H1 (cell line): Measurements from ENCODE around the gene KLHDC8A. TPM values are rescaled to one million over a fixed set of nuclear protein-coding genes. Genes with fewer than 3 reads are reported as not detected.

Source experiments
- CTCF ChIA-PET: fragments of 300-600 bp; sonication (Branson Sonifier 250); formaldehyde crosslinking; loops from one replicate; lab custom pipeline; 2021; ENCODE audit not compliant: partially characterized antibody; lab: Charles Lee
- POLR2A ChIA-PET: fragments of 300-600 bp; sonication (Branson Sonifier 250); formaldehyde crosslinking; loops from one replicate; lab custom pipeline; 2021; ENCODE audit warnings: inconsistent platforms; ENCODE audit not compliant: partially characterized antibody; lab: Charles Lee
- DNase-seq, 2 experiments: peaks; one replicate each; pipeline versions ENCODE4 v3.0.0 to v3.0.0-alpha.2; 2010 to 2022; ENCODE audit warnings: low spot score in 2 of 2, low read depth in 1 of 2, mixed read lengths in 1 of 2
- FAIRE-seq: peaks from 2 replicates; lab custom pipeline; 2011; peaks lifted over from hg19 to GRCh38; lab: Jason Lieb, UNC
- H2AFZ ChIP-seq: 2 replicates; pipeline ENCODE4 v1.8.1; 2012; ENCODE audit warnings: low read length, inconsistent platforms
- H2AK5ac ChIP-seq: 2 replicates; pipeline ENCODE4 v1.6.1; 2013; ENCODE audit warnings: low read depth, low read length
- H2BK120ac ChIP-seq: replicated peaks from 2 replicates; pipeline ENCODE3; 2013; ENCODE audit warnings: low read depth, low read length, inconsistent platforms
- H2BK12ac ChIP-seq: 2 replicates; pipeline ENCODE4 v1.6.1; 2013; ENCODE audit warnings: low read depth, low read length
- H2BK15ac ChIP-seq: 2 replicates; pipeline ENCODE4 v1.6.1; 2013; ENCODE audit warnings: low read length
- H2BK20ac ChIP-seq: 2 replicates; pipeline ENCODE4 v1.6.1; 2013; ENCODE audit warnings: low read length
- H2BK5ac ChIP-seq: 2 replicates; pipeline ENCODE4 v1.6.1; 2013; ENCODE audit warnings: low read depth, low read length
- H3K14ac ChIP-seq: 2 replicates; pipeline ENCODE4 v1.6.1; 2013; ENCODE audit warnings: inconsistent platforms; ENCODE audit not compliant: insufficient read length
- H3K18ac ChIP-seq: 2 replicates; pipeline ENCODE4 v1.6.1; 2013; ENCODE audit warnings: low read length; ENCODE audit errors: extremely low read depth
- H3K23ac ChIP-seq: 2 replicates; pipeline ENCODE4 v1.6.1; 2013; ENCODE audit warnings: inconsistent platforms; ENCODE audit not compliant: insufficient read length
- H3K23me2 ChIP-seq: 2 replicates; pipeline ENCODE4 v1.6.1; 2013; ENCODE audit warnings: low read depth, low read length
- H3K27ac ChIP-seq: 2 replicates; pipeline ENCODE4 v1.6.1; 2011; ENCODE audit warnings: low read depth, low read length, inconsistent platforms
- H3K27me3 ChIP-seq, 4 experiments: replicated peaks in 1 of 4; 1 replicate in 1 of 4; 2 replicates in 3 of 4; pipeline versions ENCODE4 v1.6.1 to v1.8.1; 2011 to 2013; ENCODE audit warnings: low read length in 3 of 4, mild to moderate bottlenecking in 3 of 4, inconsistent platforms in 2 of 4, mixed read lengths in 2 of 4, moderate library complexity in 1 of 4; ENCODE audit not compliant: control insufficient read depth in 3 of 4, insufficient read depth in 3 of 4; ENCODE audit errors: extremely low read depth in 1 of 4
- H3K36me3 ChIP-seq, 4 experiments: 2 replicates each; pipeline versions ENCODE4 v1.6.1 to v1.8.1; 2011 to 2013; ENCODE audit warnings: mild to moderate bottlenecking in 4 of 4, low read length in 3 of 4, moderate library complexity in 2 of 4, control low read depth in 1 of 4, inconsistent platforms in 1 of 4; ENCODE audit not compliant: insufficient read depth in 4 of 4, control insufficient read depth in 2 of 4
- H3K4ac ChIP-seq: replicated peaks from 2 replicates; pipeline ENCODE3; 2013; ENCODE audit warnings: low read length, low read depth, mixed read lengths, inconsistent platforms; ENCODE audit not compliant: insufficient read length
- H3K4me1 ChIP-seq, 4 experiments: replicated peaks in 1 of 4; 1 replicate in 1 of 4; 2 replicates in 3 of 4; pipeline versions ENCODE4 v1.6.1 to v1.8.1; 2011 to 2013; ENCODE audit warnings: low read length in 3 of 4, inconsistent platforms in 2 of 4, mixed read lengths in 1 of 4; ENCODE audit not compliant: insufficient read depth in 4 of 4, control insufficient read depth in 3 of 4
- H3K4me2 ChIP-seq, 2 experiments: 2 replicates each; pipeline versions ENCODE4 v1.6.1 to v1.8.1; 2011 to 2013; ENCODE audit warnings: low read depth in 2 of 2, low read length in 2 of 2, control low read depth in 1 of 2, inconsistent platforms in 1 of 2, mild to moderate bottlenecking in 1 of 2; ENCODE audit not compliant: insufficient read depth in 1 of 2
- H3K4me3 ChIP-seq, 4 experiments: fragments of 200-600, 300-600 bp in 1 of 4; sonication (generic), shearing (Covaris generic), sonication (Bioruptor Twin) in 1 of 4; 2 replicates each; pipeline versions ENCODE4 v1.5.1 to v1.8.1; 2011 to 2016; ENCODE audit warnings: low read length in 4 of 4, low read depth in 3 of 4, control low read depth in 2 of 4, inconsistent platforms in 2 of 4, mild to moderate bottlenecking in 2 of 4, mixed read lengths in 1 of 4, moderate library complexity in 1 of 4; ENCODE audit not compliant: insufficient read depth in 2 of 4; ENCODE audit errors: extremely low read depth in 1 of 4
- H3K56ac ChIP-seq: replicated peaks from 2 replicates; pipeline ENCODE3; 2013; ENCODE audit warnings: low read depth, mild to moderate bottlenecking, mixed read lengths, low read length, inconsistent platforms; ENCODE audit not compliant: insufficient read length
- H3K79me1 ChIP-seq: 2 replicates; pipeline ENCODE4 v1.6.1; 2013; ENCODE audit warnings: low read depth, low read length, control low read depth
- H3K79me2 ChIP-seq, 2 experiments: 2 replicates each; pipeline versions ENCODE4 v1.6.1 to v1.8.1; 2012 to 2013; ENCODE audit warnings: low read length in 2 of 2, mild to moderate bottlenecking in 2 of 2, inconsistent platforms in 1 of 2; ENCODE audit not compliant: insufficient read depth in 2 of 2, control insufficient read depth in 1 of 2
- H3K9ac ChIP-seq, 4 experiments: replicated peaks in 1 of 4; 1 replicate in 1 of 4; 2 replicates in 3 of 4; pipeline versions ENCODE4 v1.6.1 to v1.8.1; 2011 to 2013; ENCODE audit warnings: low read depth in 3 of 4, low read length in 3 of 4, control low read depth in 2 of 4, mild to moderate bottlenecking in 2 of 4, moderate library complexity in 2 of 4, inconsistent platforms in 1 of 4; ENCODE audit errors: extremely low read depth in 1 of 4
- H3K9me3 ChIP-seq, 2 experiments: 2 replicates each; pipeline versions ENCODE4 v1.6.1 to v1.8.1; 2012 to 2013; ENCODE audit warnings: mild to moderate bottlenecking in 2 of 2, moderate library complexity in 2 of 2, control low read depth in 1 of 2, inconsistent platforms in 1 of 2, low read depth in 1 of 2, low read length in 1 of 2, mixed read lengths in 1 of 2; ENCODE audit not compliant: insufficient read depth in 2 of 2
- H4K20me1 ChIP-seq, 2 experiments: replicated peaks in 1 of 2; 2 replicates each; pipeline versions ENCODE3 to v1.8.1; 2011 to 2013; ENCODE audit warnings: inconsistent platforms in 2 of 2, low read length in 2 of 2, mild to moderate bottlenecking in 1 of 2; ENCODE audit not compliant: insufficient read depth in 2 of 2, control insufficient read depth in 1 of 2
- H4K5ac ChIP-seq: 2 replicates; pipeline ENCODE4 v1.6.1; 2013; ENCODE audit warnings: low read length, low read depth, mixed read lengths, inconsistent platforms; ENCODE audit not compliant: insufficient read length
- H4K8ac ChIP-seq: 2 replicates; pipeline ENCODE4 v1.8.0; 2013; ENCODE audit warnings: mild to moderate bottlenecking, moderate library complexity, low read length, inconsistent platforms; ENCODE audit not compliant: insufficient read depth; ENCODE audit errors: extremely low read depth
- H4K91ac ChIP-seq: replicated peaks from 2 replicates; pipeline ENCODE3; 2013; ENCODE audit warnings: low read length, mixed read lengths, inconsistent platforms; ENCODE audit not compliant: insufficient read length
- CEBPB ChIP-seq: IDR thresholded peaks from 2 replicates; pipeline ENCODE4 v1.6.1; 2012; ENCODE audit warnings: low read depth, low read length
- KDM1A ChIP-seq: fragments of 200-600, 300-600 bp; sonication (generic); IDR thresholded peaks from 2 replicates; pipeline ENCODE4 v1.7.1; 2016; ENCODE audit warnings: mild to moderate bottlenecking, low read length, borderline replicate concordance
- KDM5A ChIP-seq: fragments of 200-600 bp; IDR thresholded peaks from 2 replicates; pipeline ENCODE4 v1.7.1; 2012; ENCODE audit warnings: mild to moderate bottlenecking, low read length, inconsistent platforms, mixed read lengths
- NANOG ChIP-seq: IDR thresholded peaks from 2 replicates; pipeline ENCODE4 v1.6.1; 2011; ENCODE audit warnings: low read length, low read depth, mild to moderate bottlenecking, inconsistent platforms; ENCODE audit not compliant: insufficient read depth, poor library complexity, severe bottlenecking
- PHF8 ChIP-seq: fragments of 200-600 bp; sonication (generic); conservative IDR thresholded peaks from 2 replicates; pipeline ENCODE4 v1.7.1; 2012; ENCODE audit warnings: low read depth, mild to moderate bottlenecking, inconsistent platforms, low read length, moderate library complexity
- POLR2A ChIP-seq, 2 experiments: IDR thresholded peaks; 1 replicate in 1 of 2; 2 replicates in 1 of 2; pipeline ENCODE4 v1.6.1; 2011; ENCODE audit warnings: low read depth in 2 of 2, low read length in 2 of 2, mild to moderate bottlenecking in 2 of 2; ENCODE audit errors: control extremely low read depth in 1 of 2
- POLR2AphosphoS5 ChIP-seq: IDR thresholded peaks from 2 replicates; pipeline ENCODE4 v1.6.1; 2011; ENCODE audit warnings: low read depth, low read length
- TAF1 ChIP-seq: IDR thresholded peaks from 2 replicates; pipeline ENCODE4 v1.6.1; 2011; ENCODE audit warnings: mild to moderate bottlenecking, low read depth, low read length
- TBP ChIP-seq: IDR thresholded peaks from 2 replicates; pipeline ENCODE4 v1.6.1; 2011; ENCODE audit warnings: low read depth, low read length, improper control_type of control experiment
- TCF12 ChIP-seq: IDR thresholded peaks from 2 replicates; pipeline ENCODE4 v1.6.1; 2011; ENCODE audit warnings: low read depth, mild to moderate bottlenecking, low read length
- WGBS, 2 experiments: shearing (Covaris generic) in 1 of 2; methylation state at CpG; one replicate each; pipeline versions ENCODE4 v1.1.6 to v1.1.7; 2013 to 2015; ENCODE audit warnings: low lambda C conversion rate in 2 of 2, mixed read lengths in 2 of 2, inconsistent platforms in 1 of 2, low coverage in 1 of 2, missing lambda C conversion rate in 1 of 2; ENCODE audit not compliant: insufficient replicate concordance in 2 of 2, insufficient coverage in 1 of 2, insufficient read length in 1 of 2; ENCODE audit errors: extremely low coverage in 1 of 2, missing lambda C conversion rate in 1 of 2; 5-methylcytosine and 5-hydroxymethylcytosine counted together
- polyA plus RNA-seq, 7 experiments: library from polyadenylated mRNA; depleted of rRNA in 3 of 7; stranded (reverse) in 5 of 7; unstranded in 2 of 7; fragments of >200 nt in 5 of 7; fragments of 200-250 nt in 2 of 7; gene quantifications; 1 replicate in 5 of 7; 2 replicates in 1 of 7; 4 replicates in 1 of 7; pipeline versions ENCODE4 v1.2.1 to v1.2.3, GENCODE V29; 2011 to 2013; ENCODE audit warnings: missing spikeins in 2 of 7, mixed read lengths in 2 of 7
- total RNA-seq: library from RNA; stranded (reverse); fragmentation: NEBNext Ultra II Directional; extraction: Animal tissue kit (Norgen Biotek cat#: 25700); gene quantifications from 2 replicates; pipeline ENCODE4 v1.2.1, GENCODE V29; 2021

The KLHDC8A gene
- total and polyA plus RNA-seq, 2 of the 8 experiments (the other 6 are each of a cell fraction or from before 2014, with no cell fraction given), result 1.9 to 3.4 TPM

- Histone ChIP-seq H3K79me2 (peaks cover 28 to 63% of the 10 kb centered on the region in 2 experiments), H4K5ac (no peak overlapping the region), H3K27ac (no peak overlapping the region), H3K23me2 (peaks cover 8% of the 10 kb centered on the region), H3K9ac (no peak overlapping the region; a peak in 1 of 7 replicates), H3K18ac (peak overlapping the region; percentile 74; the same call in 1 of the 2 replicates), H2BK15ac (peak overlapping the region; percentile 97), H3K27me3 (no peaks in the 10 kb centered on the region), H3K14ac (no peak overlapping the region), H3K79me1 (peaks cover 40% of the 10 kb centered on the region), H3K23ac (no peak overlapping the region), H3K56ac (peak overlapping the region; percentile 18), H2BK12ac (no peak overlapping the region), H3K9me3 (no peaks in the 10 kb centered on the region), H3K4ac (no peak overlapping the region), H3K4me3 (peak overlapping the region; percentile 12 to 93 (median 24); a peak in 5 of 8 replicates), H3K4me1 (peaks cover 26 to 42% (median 33%) of the 10 kb centered on the region in 4 experiments), H2AK5ac (no peak overlapping the region), H4K91ac (no peak overlapping the region), H2BK5ac (0 out of 2 replicates have a peak overlapping the region, but pooled peaks have one; percentile 38), H3K36me3 (peaks cover 0 to 4% (median 0%) of the 10 kb centered on the region in 4 experiments; a peak in 2 of 8 replicates), H3K4me2 (peak overlapping the region; percentile 40 to 65), H4K20me1 (peaks cover 11 to 32% of the 10 kb centered on the region in 2 experiments), H4K8ac (0 out of 2 replicates have a peak overlapping the region, but pooled peaks have one; percentile 45), H2BK20ac (peak overlapping the region; percentile 38; the same call in 1 of the 2 replicates), H2AFZ (no peak overlapping the region), H2BK120ac (no peak overlapping the region)
- FAIRE-seq (no peak), DNase-seq (no peak)
- POLR2A ChIA-PET, result interaction anchor here (0.7 to 11.0 kb wide), 7 partner anchors 13 to 425 kb away, joined by 3 to 134 read pairs (median 7); no protein-coding TSS in a partner anchor
- CTCF ChIA-PET, result interaction anchor here (0.9 to 67.1 kb wide), 7 partner anchors 12 to 137 kb away, joined by 3 to 2424 read pairs (median 9); partner anchors contain the start of gene BLACAT1
- TF ChIP-seq TAF1, result no peak
- TF ChIP-seq TBP, result no peak
- TF ChIP-seq POLR2A (IDR thresholded peaks at IDR 0.05; ENCODE audit: control extremely low read depth in 1 of 2, low read depth in 2 of 2, low read length in 2 of 2), result peak in 1 of 2 experiments; percentile 57; a peak in 1 of 3 replicates
- TF ChIP-seq KDM1A, result no peak
- 0 out of 2 replicates have a peak, but pooled peaks have one; percentile 9 for TF ChIP-seq POLR2AphosphoS5
- TF ChIP-seq PHF8, result no peak
- TF ChIP-seq TCF12, result no peak
- no peak for TF ChIP-seq NANOG
- peak; percentile 67 for TF ChIP-seq CEBPB
- no peak for TF ChIP-seq KDM5A
- 82% methylated on average over 6 of the region's 6 CpGs; no CpG with 5 or more reads in 1 of the 2 experiments for WGBS, 2 experiments
Observed at GRCh38 chr1:205319081-205320018, 37.4 kb downstream of the KLHDC8A start.
